Measurements from ENCODE around the gene FOLR1. TPM values are rescaled to one million over a fixed set of nuclear protein-coding genes. Genes with fewer than 3 reads are reported as not detected.
A peak's percentile ranks its signal among the peaks of the same experiment; 100 is the strongest.
"Not testable (repeated sequence)": the region's sequence is repeated elsewhere in the genome, so short reads cannot be mapped to it uniquely, and the experiment has no call there.

Gene FOLR1
- total RNA-seq (not detected), polyA plus RNA-seq (not detected)

DNA sequence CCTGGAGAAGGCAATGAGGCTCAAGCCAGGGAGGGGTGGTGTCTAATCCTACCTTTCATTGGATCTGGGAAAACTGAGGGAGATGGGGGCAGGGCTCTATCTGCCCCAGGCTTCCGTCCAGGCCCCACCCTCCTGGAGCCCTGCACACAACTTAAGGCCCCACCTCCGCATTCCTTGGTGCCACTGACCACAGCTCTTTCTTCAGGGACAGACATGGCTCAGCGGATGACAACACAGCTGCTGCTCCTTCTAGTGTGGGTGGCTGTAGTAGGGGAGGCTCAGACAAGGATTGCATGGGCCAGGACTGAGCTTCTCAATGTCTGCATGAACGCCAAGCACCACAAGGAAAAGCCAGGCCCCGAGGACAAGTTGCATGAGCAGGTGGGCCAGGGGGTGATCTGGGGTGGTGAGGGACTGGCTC is at the start of gene FOLR1:
TSS of gene FOLR1 (plus strand) at position 180 of the 421 bp plus-strand sequence. CDS start at position 214, 34 bp downstream.
- H3K4me3 ChIP-seq (ENCODE audit: low read length), result no peak within 1 kb of the TSS
- DNase-seq, result no peak
- no peaks in the 10 kb centered on the region for H3K4me1 ChIP-seq (ENCODE audit: insufficient read depth, low read length)
- no peaks in the 10 kb centered on the region for H3K36me3 ChIP-seq (ENCODE audit: insufficient read depth, low read length)
- H3K27ac ChIP-seq (ENCODE audit: low read depth, low read length), result no peak within 1 kb of the TSS
- Mint-ChIP-seq H3K9me3 (no peaks in the 10 kb centered on the region), H3K36me3 (no peaks in the 10 kb centered on the region), H3K27me3 (peaks cover 1 to 14% of the 10 kb centered on the region in 2 donors), H3K4me1 (no peaks in the 10 kb centered on the region), H3K27ac (no peak within 1 kb of the TSS), H3K4me3 (no peak within 1 kb of the TSS)
- CTCF ChIA-PET, result no interaction called here
- POLR2A ChIA-PET, result no interaction called here
- no peaks in the 10 kb centered on the region for H3K9me3 ChIP-seq (ENCODE audit: low read length)
- H3K27me3 ChIP-seq (ENCODE audit: insufficient read depth, low read length, poor library complexity, severe bottlenecking), result no peaks in the 10 kb centered on the region

DNA sequence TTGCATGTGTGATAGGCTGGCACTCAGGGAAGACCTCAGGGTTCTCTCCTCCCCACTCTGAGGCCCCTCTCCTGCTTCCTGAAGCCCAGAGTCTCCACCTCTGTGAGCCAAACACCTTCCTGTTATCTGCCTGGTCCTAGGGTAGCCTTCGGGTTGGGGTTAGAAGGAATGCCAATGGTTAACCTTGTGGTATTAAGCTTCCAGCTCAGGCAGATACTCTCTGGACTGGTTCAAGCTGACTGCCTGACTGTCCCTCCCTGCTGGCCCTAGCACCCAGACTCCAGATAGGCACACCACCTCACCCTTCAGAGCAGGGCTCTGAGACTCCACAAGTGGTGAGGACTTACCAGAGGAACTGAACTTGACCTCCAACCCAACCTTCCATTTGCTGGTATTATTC is 49.4 kb upstream of the FOLR1 start:
- H3K36me3 ChIP-seq (ENCODE audit: insufficient read depth, low read length); H3K4me1 ChIP-seq (ENCODE audit: insufficient read depth, low read length); H3K27ac ChIP-seq (ENCODE audit: low read depth, low read length); H3K4me3 ChIP-seq (ENCODE audit: low read length); H3K27ac Mint-ChIP-seq; H3K27me3 ChIP-seq (ENCODE audit: insufficient read depth, low read length, poor library complexity, severe bottlenecking); H3K4me3 Mint-ChIP-seq; H3K9me3 Mint-ChIP-seq; POLR2A ChIA-PET; H3K9me3 ChIP-seq (ENCODE audit: low read length); H3K27me3 Mint-ChIP-seq; DNase-seq; H3K36me3 Mint-ChIP-seq: not testable (repeated sequence)
- H3K4me1 Mint-ChIP-seq, result peaks cover 0 to 11% (median 2%) of the 10 kb centered on the region in 3 donors
- CTCF ChIA-PET, result interaction anchor here (1.1 to 4.4 kb wide), 4 partner anchors 13 to 289 kb away, joined by 3 to 54 read pairs (median 35); no protein-coding TSS in a partner anchor

DNA sequence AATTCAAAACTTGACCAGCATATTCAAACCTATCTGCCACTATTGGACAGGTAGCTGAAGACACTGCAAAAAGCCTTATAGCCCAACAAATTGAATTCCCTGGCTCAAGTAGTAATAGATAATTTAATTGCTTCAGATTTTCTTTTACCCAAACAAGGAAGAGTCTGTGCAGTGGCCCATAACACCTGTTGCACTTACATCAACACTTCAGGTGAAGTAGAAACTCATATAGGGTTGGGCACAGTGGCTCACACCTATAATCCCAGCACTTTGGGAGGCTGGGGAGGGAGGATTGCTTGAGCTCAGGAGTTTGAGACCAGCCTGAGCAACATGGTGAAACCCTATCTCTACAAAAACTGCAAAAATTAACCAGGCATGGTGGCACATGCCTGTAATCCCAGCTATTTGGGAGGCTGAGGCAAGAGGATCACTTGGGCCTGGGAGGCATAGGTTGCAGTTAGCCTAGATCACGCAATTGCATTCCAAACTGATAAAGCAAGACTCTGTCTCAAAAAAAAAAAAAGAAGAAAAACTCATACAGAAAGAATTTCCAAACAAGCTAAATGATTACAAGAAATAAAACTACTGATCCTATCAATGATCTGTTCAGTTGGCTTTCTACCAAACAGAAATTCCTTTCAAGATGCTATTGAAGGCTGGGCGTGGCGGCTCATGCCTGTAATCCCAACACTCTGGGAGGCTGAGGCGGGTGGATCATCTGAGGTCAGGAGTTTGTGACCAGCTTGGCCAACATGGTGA is 47.0 kb upstream of the FOLR1 start:
- Histone ChIP-seq H3K9me3 (ENCODE audit: low read length) (no peaks in the 10 kb centered on the region), H3K36me3 (ENCODE audit: insufficient read depth, low read length) (no peaks in the 10 kb centered on the region), H3K4me3 (ENCODE audit: low read length) (no peak overlapping the region), H3K4me1 (ENCODE audit: insufficient read depth, low read length) (no peaks in the 10 kb centered on the region), H3K27me3 (ENCODE audit: insufficient read depth, low read length, poor library complexity, severe bottlenecking) (no peaks in the 10 kb centered on the region), H3K27ac (ENCODE audit: low read depth, low read length) (no peak overlapping the region)
- Mint-ChIP-seq H3K36me3 (no peaks in the 10 kb centered on the region), H3K9me3 (no peaks in the 10 kb centered on the region), H3K27ac (peak overlapping the region in 1 of 8 donors; percentile 36), H3K4me1 (peaks cover 0 to 11% (median 2%) of the 10 kb centered on the region in 3 donors), H3K4me3 (no peak overlapping the region), H3K27me3 (peaks cover under 1 to 6% of the 10 kb centered on the region in 2 donors)
- ChIA-PET CTCF (interaction anchor here (0.6 to 4.4 kb wide), 16 partner anchors 10 to 286 kb away, joined by 3 to 54 read pairs (median 5); no protein-coding TSS in a partner anchor), POLR2A (interaction anchor here (0.6 kb wide), 1 partner anchor 9 kb away, joined by 3 read pairs; no protein-coding TSS in a partner anchor)
- DNase-seq, result no peak

DNA sequence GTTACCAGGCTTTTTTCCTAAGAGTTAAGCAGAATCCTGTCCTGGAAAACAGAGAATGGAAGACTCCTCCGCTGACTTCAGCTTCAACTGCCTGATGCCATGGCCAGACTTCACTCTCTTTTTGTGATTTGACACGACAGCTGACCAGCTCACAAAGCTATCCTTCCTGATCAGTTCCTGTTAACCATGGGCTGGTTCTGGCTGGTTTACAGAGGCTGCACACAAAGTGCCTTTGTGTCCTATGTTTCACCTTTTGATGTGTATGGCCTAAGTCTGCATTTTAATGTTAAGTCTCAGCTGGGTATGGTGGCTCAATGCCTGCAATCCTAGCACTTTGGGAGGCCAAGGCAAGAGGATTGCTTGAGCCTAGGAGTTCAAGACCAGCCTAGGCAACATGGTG is 45.3 kb upstream of the FOLR1 start:
- no peaks in the 10 kb centered on the region for H3K27me3 ChIP-seq (ENCODE audit: insufficient read depth, low read length, poor library complexity, severe bottlenecking)
- no peaks in the 10 kb centered on the region for H3K9me3 Mint-ChIP-seq
- no peaks in the 10 kb centered on the region for H3K36me3 ChIP-seq (ENCODE audit: insufficient read depth, low read length)
- no peak overlapping the region for H3K4me3 Mint-ChIP-seq
- no peak overlapping the region for H3K27ac Mint-ChIP-seq
- ChIA-PET POLR2A (no interaction called here), CTCF (interaction anchor here (0.6 to 4.4 kb wide), 3 partner anchors 51 to 170 kb away, joined by 3 to 54 read pairs (median 7); no protein-coding TSS in a partner anchor)
- peaks cover 0 to 3% of the 10 kb centered on the region in 2 donors for H3K27me3 Mint-ChIP-seq
- no peaks in the 10 kb centered on the region for H3K4me1 ChIP-seq (ENCODE audit: insufficient read depth, low read length)
- DNase-seq, result no peak
- H3K4me1 Mint-ChIP-seq, result peaks cover 0 to 3% (median 2%) of the 10 kb centered on the region in 3 donors
- H3K36me3 Mint-ChIP-seq, result no peaks in the 10 kb centered on the region
- H3K9me3 ChIP-seq (ENCODE audit: low read length), result no peaks in the 10 kb centered on the region
- H3K27ac ChIP-seq (ENCODE audit: low read depth, low read length), result no peak overlapping the region
- no peak overlapping the region for H3K4me3 ChIP-seq (ENCODE audit: low read length)

DNA sequence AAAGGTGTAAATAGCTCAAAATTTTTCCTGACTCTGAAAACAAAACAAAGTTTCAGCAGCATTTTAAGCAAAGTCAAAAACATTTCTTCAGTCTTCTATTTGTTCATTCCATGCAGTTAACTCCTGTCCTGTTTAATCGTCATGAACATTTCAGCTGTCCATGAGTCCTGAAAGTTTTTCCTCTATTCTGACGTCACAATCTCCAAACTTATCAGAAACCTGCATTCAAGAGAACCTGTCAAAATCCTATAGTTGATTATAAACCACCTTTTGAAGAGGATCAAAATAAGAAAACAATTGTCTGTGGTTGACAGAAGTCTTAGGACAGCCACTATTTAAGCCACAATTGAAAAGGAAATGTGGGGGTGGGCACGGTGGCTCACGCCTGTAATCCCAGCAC is 41.1 kb upstream of the FOLR1 start:
- no peak for DNase-seq
- no peaks in the 10 kb centered on the region for H3K4me1 ChIP-seq (ENCODE audit: insufficient read depth, low read length)
- no peaks in the 10 kb centered on the region for H3K9me3 ChIP-seq (ENCODE audit: low read length)
- H3K36me3 ChIP-seq (ENCODE audit: insufficient read depth, low read length), result no peaks in the 10 kb centered on the region
- no peaks in the 10 kb centered on the region for H3K36me3 Mint-ChIP-seq
- no peak overlapping the region for H3K4me3 ChIP-seq (ENCODE audit: low read length)
- H3K27ac Mint-ChIP-seq, result no peak overlapping the region
- H3K27me3 Mint-ChIP-seq, result peaks cover 2 to 3% of the 10 kb centered on the region in 2 donors
- ChIA-PET POLR2A (no interaction called here), CTCF (interaction anchor here (1.1 to 8.6 kb wide), 2 partner anchors 7 to 173 kb away, joined by 6 to 40 read pairs; no protein-coding TSS in a partner anchor)
- H3K4me1 Mint-ChIP-seq, result no peaks in the 10 kb centered on the region
- no peaks in the 10 kb centered on the region for H3K27me3 ChIP-seq (ENCODE audit: insufficient read depth, low read length, poor library complexity, severe bottlenecking)
- no peak overlapping the region for H3K4me3 Mint-ChIP-seq
- no peaks in the 10 kb centered on the region for H3K9me3 Mint-ChIP-seq
- H3K27ac ChIP-seq (ENCODE audit: low read depth, low read length), result no peak overlapping the region

DNA sequence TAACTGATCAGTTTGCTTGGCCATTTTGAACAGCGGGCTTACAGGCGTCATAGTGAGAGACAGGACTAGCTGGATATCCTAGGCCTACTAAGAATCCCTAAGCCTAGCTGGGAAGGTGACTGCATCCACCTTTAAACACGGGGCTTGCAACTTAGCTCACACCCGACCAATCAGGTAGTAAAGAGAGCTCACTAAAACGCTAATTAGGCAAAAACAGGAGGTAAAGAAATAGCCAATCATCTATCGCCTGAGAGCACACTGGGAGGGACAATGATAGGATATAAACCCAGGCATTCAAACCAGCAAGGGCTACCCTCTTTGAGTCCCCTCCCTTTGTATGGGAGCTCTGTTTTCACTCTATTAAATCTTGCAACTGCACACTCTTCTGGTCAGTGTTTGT is 38.1 kb upstream of the FOLR1 start:
- ChIA-PET CTCF (interaction anchor here (2.2 to 8.6 kb wide), 2 partner anchors 10 to 129 kb away, joined by 8 to 40 read pairs; no protein-coding TSS in a partner anchor), POLR2A (interaction anchor here (0.8 kb wide), 1 partner anchor 9 kb away, joined by 3 read pairs; no protein-coding TSS in a partner anchor)
- H3K4me1 ChIP-seq (ENCODE audit: insufficient read depth, low read length); DNase-seq; H3K4me3 Mint-ChIP-seq; H3K27ac ChIP-seq (ENCODE audit: low read depth, low read length); H3K27me3 ChIP-seq (ENCODE audit: insufficient read depth, low read length, poor library complexity, severe bottlenecking); H3K4me1 Mint-ChIP-seq; H3K4me3 ChIP-seq (ENCODE audit: low read length); H3K9me3 ChIP-seq (ENCODE audit: low read length); H3K27me3 Mint-ChIP-seq; H3K27ac Mint-ChIP-seq; H3K36me3 ChIP-seq (ENCODE audit: insufficient read depth, low read length); H3K36me3 Mint-ChIP-seq; H3K9me3 Mint-ChIP-seq: not testable (repeated sequence)

DNA sequence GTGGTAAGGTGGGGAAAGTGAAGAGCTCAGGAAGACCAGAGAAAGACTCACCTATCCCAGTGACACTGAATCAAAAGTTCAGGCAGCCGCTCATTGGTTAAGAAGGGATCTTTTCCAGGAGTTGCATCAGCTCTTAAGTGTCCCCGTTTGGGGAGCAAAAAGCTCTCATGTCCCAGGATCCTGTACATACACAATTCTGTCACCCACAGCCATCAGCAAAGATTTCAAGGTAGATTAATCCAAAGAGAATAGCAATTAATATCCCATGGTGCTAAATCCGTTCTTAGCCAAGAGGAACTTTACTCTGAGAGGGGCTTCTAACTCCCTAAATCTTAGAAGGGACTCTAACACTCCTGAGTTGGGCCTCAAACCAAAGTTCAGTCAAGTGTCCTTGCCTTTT is 37.1 kb upstream of the FOLR1 start:
- ChIA-PET POLR2A (no interaction called here), CTCF (interaction anchor here (1.1 to 8.6 kb wide), 3 partner anchors 11 to 140 kb away, joined by 3 to 40 read pairs (median 8); no protein-coding TSS in a partner anchor)
- no peaks in the 10 kb centered on the region for H3K36me3 Mint-ChIP-seq

DNA sequence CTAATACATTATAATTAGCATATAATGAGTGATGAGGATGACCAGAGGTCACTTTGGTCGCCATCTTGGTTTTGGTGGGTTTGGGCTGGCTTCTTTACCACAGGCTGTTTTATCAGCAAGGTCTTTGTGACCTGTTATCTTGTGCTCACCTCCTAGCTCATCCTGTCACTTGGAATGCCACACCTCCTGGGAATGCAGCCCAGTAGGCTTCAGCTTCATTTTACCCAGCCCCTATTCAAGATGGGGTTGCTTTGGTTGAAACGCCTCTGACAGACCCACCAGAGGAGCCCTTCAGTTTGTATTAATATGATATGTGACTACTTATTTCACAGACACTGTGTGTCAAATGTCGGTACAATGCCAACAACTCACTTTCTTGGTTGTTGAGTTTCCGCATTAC is 36.2 kb upstream of the FOLR1 start:
- Mint-ChIP-seq H3K4me3 (no peak overlapping the region), H3K27me3 (peaks cover 6 to 19% of the 10 kb centered on the region in 2 donors)
- CTCF ChIA-PET, result interaction anchor here (8.6 kb wide), 1 partner anchor 12 kb away, joined by 40 read pairs; no protein-coding TSS in a partner anchor

More for the DNA sequence above, 37.1 kb upstream of the FOLR1 start:
- Histone ChIP-seq H3K27me3 (ENCODE audit: insufficient read depth, low read length, poor library complexity, severe bottlenecking) (no peaks in the 10 kb centered on the region), H3K9me3 (ENCODE audit: low read length) (no peaks in the 10 kb centered on the region), H3K27ac (ENCODE audit: low read depth, low read length) (no peak overlapping the region), H3K4me1 (ENCODE audit: insufficient read depth, low read length) (no peaks in the 10 kb centered on the region), H3K4me3 (ENCODE audit: low read length) (no peak overlapping the region), H3K36me3 (ENCODE audit: insufficient read depth, low read length) (no peaks in the 10 kb centered on the region)
- peak overlapping the region in 1 of 8 donors; percentile 25 for H3K27ac Mint-ChIP-seq
- H3K4me3 Mint-ChIP-seq, result no peak overlapping the region
- no peaks in the 10 kb centered on the region for H3K4me1 Mint-ChIP-seq
- no peak for DNase-seq
- H3K9me3 Mint-ChIP-seq, result no peaks in the 10 kb centered on the region
- peaks cover 6 to 13% of the 10 kb centered on the region in 2 donors for H3K27me3 Mint-ChIP-seq

More for the DNA sequence above, 36.2 kb upstream of the FOLR1 start:
- Histone ChIP-seq H3K27ac (ENCODE audit: low read depth, low read length) (no peak overlapping the region), H3K9me3 (ENCODE audit: low read length) (no peaks in the 10 kb centered on the region), H3K27me3 (ENCODE audit: insufficient read depth, low read length, poor library complexity, severe bottlenecking) (no peaks in the 10 kb centered on the region), H3K36me3 (ENCODE audit: insufficient read depth, low read length) (no peaks in the 10 kb centered on the region), H3K4me3 (ENCODE audit: low read length) (no peak overlapping the region), H3K4me1 (ENCODE audit: insufficient read depth, low read length) (no peaks in the 10 kb centered on the region)
- no peak for DNase-seq
- H3K9me3 Mint-ChIP-seq, result no peaks in the 10 kb centered on the region
- POLR2A ChIA-PET, result no interaction called here
- H3K4me1 Mint-ChIP-seq, result no peaks in the 10 kb centered on the region
- H3K36me3 Mint-ChIP-seq, result no peaks in the 10 kb centered on the region
- H3K27ac Mint-ChIP-seq, result no peak overlapping the region

Measured in CD8-positive, alpha-beta memory T cell (primary cell).